ENCODE measurements around the gene CMTM5.
A peak's percentile ranks its signal among the peaks of the same experiment; 100 is the strongest.

Gene CMTM5

DNA sequence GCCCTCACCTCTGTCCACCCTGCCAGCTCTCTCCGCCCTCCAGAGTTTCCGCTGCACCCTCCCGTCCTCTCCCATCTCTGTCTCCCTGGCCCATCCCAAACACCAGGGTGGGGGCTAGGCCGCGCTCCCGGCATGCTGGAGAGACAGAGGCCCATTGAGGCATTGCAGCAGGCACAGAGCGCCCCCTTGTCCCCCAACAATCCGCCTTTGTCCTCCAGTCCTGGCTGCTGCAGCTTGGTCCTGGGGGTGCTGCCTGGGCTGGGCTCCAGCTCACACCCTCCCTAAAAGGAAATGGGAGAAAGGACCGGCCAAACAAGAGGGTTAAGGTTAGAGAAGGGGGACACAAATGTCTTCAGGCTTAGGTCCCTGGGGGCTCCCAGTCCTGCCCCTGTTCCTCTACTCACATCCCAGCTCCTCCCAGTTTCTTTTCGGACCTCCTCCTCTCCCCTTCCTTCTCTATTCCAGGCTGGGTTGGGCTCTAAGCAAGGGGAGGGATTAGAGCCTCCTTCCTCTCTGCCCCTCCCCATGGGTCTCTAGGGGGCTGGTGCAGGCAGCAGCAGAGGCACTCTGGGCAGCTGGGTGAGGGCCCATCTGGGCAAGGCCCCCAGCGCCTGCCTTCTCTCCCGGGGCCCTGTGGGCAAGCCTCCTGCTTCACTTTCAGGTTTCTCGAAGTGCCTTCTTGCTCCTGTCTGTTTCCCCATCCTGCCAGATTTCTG, at the start of gene CMTM5:
Gene CMTM5, plus strand, starts transcription at position 565 of the 716 bp plus-strand sequence. CDS start 206 bp downstream, outside the sequence.
- no peak for DNase-seq

DNA sequence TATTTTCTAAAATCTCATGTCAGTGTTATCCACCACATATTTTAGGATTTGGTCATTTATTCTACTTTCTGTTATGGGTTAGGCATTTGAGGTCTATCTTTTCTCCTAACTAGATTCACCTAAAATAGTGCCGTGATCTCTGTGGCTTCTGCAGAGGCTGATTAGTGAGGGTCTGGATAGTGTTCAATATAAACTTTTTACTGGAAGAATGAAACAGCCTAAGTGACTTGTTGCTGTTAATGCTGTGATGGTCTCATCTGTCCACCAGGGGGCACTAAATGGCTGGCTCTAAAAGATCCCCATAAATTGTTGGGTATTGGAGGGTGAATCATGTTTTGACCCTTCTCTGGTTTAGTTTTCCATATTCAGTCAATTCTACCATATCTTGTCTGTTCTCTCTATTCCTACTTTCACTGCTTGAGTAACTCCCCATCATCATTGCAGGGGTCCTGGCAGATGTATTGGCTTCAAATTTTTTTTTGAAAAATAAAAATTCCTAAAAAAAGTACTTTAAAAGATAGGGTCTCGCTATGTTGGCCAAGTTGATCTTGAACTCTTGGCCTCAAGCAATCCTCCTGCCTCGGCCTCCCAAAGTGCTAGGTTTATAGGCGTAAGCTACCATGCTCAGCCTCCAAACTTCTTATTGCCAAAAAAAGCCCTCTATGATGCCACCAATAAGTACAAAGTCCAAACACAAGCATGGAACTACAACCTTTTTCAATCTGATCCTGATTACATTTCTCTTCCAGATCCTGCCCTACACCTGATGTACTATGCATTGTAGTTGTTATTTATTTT, 48.7 kb upstream of the CMTM5 start:
- DNase-seq = peak; percentile 98

DNA sequence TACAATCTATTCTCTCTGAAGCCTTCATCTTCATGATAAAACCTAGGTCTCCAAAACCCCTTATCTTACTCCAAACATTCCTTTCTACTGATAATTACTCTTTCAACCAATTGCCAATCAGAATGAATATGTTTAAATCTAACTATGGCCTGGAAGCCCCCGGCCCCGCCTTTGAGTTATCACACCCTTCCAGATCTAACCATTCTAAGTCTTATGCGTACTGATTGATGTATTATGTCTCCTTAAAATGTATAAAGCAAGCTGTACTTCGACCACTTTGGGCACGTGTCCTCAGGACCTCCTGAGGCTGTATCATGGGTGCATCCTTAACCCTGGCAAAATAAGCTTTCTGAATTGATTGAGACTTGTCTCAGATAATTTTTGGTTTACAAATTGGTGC, 41.2 kb upstream of the CMTM5 start:
- DNase-seq = no peak

DNA sequence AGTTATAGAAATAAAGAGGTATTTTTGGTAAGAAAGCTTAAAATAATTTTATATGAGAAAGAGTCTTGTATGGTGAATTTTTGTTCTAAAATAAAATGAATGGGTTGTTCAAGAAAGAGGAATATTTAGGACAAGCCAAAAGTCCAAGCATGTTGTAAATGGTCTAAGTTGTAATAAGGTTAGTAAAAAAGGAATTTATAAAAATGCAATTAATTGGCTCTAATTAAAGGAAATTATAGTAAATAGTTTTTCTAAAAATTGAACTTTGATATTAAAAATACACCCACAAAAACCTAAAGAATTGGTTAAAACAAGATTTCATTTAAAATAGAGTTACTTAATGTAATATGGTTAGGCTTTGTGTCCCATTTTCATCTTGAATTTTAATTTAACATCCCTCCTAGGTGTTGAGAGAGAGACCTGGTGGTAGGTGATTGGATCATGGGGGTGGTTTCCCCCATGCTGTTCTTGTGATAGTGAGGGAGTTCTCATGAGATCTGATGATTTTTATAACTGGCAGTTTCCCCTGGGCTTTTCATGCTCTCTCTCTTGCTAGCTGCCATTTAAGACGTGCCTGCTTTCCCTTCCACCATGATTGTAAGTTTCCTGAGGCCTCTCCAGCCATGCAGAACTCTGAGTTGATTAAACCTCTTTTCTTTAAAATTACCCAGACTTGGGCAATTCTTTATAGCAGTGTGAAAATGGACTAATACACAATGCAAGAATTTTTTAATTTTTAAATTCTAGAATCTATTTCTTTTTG, 37.2 kb upstream of the CMTM5 start:
- no peak for DNase-seq

- no peak for DNase-seq
Measured at GRCh38 chr14:23344481-23344880, 32.4 kb upstream of the CMTM5 start.

DNA sequence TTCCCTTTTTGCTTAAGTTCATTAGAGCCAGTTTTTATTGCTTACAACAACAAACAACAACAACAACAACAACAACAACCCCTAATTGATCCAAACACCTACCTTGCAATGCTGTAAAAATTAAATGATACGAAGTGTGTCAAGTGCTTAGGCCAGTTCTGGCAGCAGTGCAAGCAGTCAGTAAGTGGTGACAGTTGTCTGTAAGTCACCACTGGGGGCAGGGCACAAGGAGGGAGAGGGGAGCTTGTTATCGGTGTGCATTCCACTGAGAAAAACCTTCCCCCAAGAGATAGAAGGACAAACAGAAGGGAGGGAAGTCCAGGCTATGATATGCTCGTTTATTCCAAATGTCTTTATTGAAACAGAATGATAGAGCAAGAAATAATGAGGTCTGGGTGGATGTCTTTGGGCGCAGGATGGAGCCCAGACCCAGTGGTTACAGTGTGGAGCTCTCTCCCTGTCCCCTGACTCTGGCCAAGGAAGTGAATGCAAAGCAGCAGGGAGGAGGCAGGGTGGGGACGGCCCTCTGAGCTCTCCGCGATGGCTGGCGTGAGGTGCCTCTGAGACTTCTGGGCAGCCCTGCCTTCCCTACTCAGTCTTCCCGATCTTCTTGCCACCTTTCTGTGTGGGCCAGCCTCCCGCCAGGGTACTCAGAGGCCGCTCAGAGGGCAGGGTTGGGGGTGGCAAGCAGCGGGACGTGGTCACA, 30.7 kb upstream of the CMTM5 start:
- DNase-seq = no peak

DNA sequence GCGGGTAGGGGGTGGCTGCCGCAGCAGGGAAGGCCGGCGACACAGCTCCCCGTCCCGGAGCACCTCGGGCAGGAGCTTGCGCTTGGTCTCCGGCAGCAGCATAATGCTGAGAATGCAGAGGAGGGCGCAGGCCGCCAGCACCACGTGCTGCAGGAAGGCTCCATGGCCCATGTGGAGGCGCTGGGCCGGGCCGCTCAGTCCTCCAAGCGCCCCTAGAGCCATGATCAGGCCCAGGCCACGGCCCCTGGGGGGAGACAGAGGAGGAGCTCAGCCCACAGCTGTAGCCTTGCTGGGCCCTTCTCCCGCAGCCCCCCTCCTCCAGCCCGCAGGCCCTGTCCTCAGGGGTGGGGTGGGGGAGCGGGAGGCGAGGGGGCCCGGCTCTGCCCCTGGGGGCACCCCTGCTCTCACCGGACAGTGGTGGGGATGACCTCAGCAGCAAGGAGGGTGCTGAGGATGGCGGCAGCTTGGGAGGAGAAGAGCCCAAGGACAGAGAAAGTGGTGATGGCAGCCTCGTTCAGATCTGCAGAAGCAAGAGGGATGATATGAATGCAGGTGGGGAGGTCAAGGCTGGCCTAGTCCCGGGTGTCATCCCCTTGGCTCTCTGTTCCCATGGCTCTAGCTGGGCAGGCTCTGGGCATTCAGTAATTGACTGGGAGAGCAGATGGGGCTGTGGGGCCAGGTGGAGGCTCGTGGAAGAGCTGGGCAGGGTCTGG, 30.0 kb upstream of the CMTM5 start:
- no peak for DNase-seq

DNA sequence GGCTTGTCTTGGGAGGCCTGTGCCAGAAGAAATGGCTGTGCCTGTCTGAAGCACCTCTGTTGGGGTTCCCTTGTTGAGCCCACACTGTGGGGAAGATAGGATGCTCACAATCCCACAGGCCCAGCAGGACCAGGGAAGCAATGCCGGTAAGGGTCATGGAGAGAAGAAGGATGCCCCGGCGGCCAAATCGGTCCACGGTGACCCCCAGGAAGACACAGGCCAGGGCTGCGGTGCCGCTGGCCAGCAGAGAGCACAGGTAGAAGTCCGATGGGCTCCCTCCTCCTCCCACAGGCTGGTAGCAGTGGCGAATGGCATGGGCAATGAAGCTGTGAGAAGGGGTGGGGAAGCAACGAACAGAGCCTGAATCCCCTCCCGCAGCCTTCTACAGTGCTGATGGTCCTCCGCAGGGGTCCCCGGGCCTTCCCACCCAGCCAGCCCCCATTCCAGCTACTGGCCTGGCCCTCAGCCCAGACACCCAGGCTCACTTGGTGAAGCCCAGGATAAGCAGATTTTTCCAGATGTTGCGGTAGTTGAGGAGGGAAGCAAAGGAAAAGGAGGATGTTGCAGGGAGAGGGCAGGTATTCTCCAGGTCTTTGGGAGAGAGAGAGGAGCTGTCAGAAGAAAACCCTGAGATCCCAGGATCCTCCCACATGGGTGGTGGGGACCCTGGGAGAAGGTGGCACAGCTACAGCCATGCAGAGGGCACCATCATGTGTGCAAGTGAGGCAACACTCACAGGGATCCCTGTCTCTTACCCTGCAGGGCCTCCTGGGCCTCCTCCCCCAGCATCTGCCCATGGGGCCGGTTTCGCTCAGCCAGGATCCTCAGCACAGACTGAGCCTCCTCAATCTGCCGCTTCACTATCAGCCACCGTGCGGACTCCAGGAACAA, 29.2 kb upstream of the CMTM5 start:
- DNase-seq = no peak

GRCh38 chr14:23348297-23348655, 28.6 kb upstream of the CMTM5 start:
- DNase-seq = no peak

GRCh38 chr14:23349156-23349845, 27.5 kb upstream of the CMTM5 start:
- DNase-seq = no peak

DNA sequence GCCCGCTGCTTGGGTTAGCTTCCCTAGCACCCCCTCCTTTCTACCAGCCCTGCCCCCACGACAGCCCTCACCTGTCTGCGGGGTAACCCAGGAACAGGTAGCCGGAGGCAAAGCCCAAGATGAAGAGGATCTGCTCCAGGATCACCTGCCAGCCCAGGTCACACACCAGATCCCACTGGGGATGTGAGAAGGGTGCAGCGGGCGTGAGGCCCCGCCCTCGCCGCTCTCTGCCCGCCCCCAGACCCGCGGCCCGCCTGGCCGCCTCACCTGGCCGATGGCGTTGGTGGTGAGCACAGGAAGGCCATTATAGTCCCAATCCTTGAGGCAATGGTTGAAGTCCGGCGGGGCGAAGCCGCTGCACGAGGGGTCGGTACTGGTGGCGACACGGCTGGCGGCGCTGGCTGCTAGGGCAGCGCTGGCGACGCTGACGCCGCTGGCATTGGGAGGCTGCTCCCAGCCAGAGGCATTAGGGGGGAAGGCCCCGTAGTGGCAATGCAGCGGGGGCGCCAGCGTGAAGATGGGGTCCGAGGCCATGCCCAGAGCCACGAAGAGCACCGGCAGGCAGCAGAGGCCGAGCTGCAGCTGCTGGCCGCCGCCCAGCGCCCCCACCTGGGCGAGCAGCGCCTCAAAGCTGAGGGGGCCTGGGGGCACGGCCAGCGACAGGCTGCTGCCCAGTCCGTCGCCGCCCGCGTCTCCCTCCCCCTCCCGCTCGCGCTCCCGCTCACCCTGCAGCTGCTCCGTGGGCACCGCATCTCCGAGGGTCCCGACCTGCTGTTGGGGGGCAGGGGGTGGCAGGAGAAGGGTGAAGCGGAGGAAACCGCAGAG, 25.0 kb upstream of the CMTM5 start:
- no peak for DNase-seq

- DNase-seq = peak; percentile 88
Measured at GRCh38 chr14:23352506-23353432, 24.1 kb upstream of the CMTM5 start, which contains the start of gene SLC22A17. Gene SLC22A17, minus strand, starts transcription at chr14:23352887.

- no peak for DNase-seq
Measured at GRCh38 chr14:23353433-23353780, 23.4 kb upstream of the CMTM5 start.

- no peak for DNase-seq
Measured at GRCh38 chr14:23354990-23355389, 21.9 kb upstream of the CMTM5 start.

- no peak for DNase-seq
Measured at GRCh38 chr14:23355871-23356435, 20.9 kb upstream of the CMTM5 start.

- DNase-seq = no peak
Measured at GRCh38 chr14:23356662-23357061, 20.2 kb upstream of the CMTM5 start.

DNA sequence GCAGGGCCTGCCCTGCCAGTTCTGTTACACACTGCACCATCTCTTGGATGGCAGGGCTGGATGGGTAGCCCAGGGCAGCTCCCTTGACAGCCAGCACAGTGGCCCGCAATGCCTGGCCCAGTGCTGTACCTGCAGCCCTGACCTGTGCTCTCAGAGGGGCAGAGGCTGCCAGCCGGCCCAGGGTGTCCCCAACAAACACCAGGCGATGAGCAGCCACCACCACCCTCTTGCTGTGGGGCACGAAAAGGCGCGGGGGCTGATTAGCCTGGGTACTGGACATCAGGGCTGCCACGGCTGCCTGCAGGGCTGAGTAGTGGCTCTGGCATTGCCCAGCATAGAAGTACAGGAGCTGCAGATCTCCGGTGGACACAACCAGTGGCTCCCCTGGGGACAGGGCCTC, 19.6 kb upstream of the CMTM5 start:
- no peak for DNase-seq

GRCh38 chr14:23358042-23358441, 18.8 kb upstream of the CMTM5 start:
- DNase-seq = no peak
